Activated T-helper 2 cell treated with anti-CD3 and anti-CD28 coated beads, Interferon-gamma antibody, Interleukin-2, Interleukin-4, amounts not matched to agents 10 μg/mL and 5 μg/mL and 100 μg/mL, durations not matched to agents 14 hours and 24 hours and 36 hours (primary cell): Measurements from ENCODE around the gene POLG2. TPM values are rescaled to one million over a fixed set of nuclear protein-coding genes. Genes with fewer than 3 reads are reported as not detected.
"Not testable (repeated sequence)": the region's sequence is repeated elsewhere in the genome, so short reads cannot be mapped to it uniquely, and the experiment has no call there.

ENCODE experiments used
- DNase-seq: peaks from one replicate; pipeline ENCODE4 v3.0.0; 2021; ENCODE audit warnings: low spot score
- H3K27ac Mint-ChIP-seq: one replicate; pipeline ENCODE4 v1.8.0; 2021; ENCODE audit warnings: mixed read lengths
- H3K27me3 Mint-ChIP-seq: one replicate; pipeline ENCODE4 v1.8.0; 2021; ENCODE audit warnings: low read depth, mixed read lengths
- H3K36me3 Mint-ChIP-seq: one replicate; pipeline ENCODE4 v1.8.0; 2021; ENCODE audit warnings: low read depth, mixed read lengths
- H3K4me1 Mint-ChIP-seq: one replicate; pipeline ENCODE4 v1.8.0; 2021; ENCODE audit warnings: low read depth, mixed read lengths
- H3K4me3 Mint-ChIP-seq: one replicate; pipeline ENCODE4 v1.8.0; 2021; ENCODE audit warnings: low read depth, mild to moderate bottlenecking, moderate library complexity, mixed read lengths
- H3K9me3 Mint-ChIP-seq: one replicate; pipeline ENCODE4 v1.8.0; 2021; ENCODE audit warnings: mixed read lengths
- intact Hi-C: fragments of 100-400 bp; cut with micrococcal nuclease; formaldehyde crosslinking; loops from one replicate; pipeline ENCODE4 v1.15.1; 2023
- total RNA-seq: library from RNA; stranded (reverse); gene quantifications from 2 replicates; pipeline ENCODE4 v1.2.3, GENCODE V29; 2022

Gene POLG2
- total RNA-seq, 1 donor from 2014 or later, result 33.8 TPM

DNA sequence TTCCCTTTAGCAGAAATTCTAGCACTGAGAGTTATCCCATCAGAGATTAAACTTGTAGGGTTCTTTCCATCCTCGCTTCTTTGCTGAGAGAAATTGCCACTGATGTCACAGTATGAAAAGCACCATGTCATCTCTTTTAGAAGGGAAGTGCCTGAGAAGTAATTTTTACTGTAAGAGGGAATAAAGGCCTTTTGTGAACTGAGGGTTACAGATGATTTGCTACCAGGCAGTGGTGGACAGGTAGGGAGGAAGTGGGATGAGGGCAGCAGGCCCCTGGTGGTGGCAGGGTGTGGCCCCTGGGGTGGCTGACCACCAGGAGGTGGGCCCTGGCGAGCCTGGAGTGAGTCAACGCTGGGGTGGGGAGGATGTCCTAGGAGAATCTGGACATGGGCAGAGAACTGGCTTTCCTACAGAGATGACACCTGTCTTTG lies 54.3 kb downstream of the POLG2 start:
- no peak for DNase-seq
- no peaks in the 10 kb centered on the region for H3K27me3 Mint-ChIP-seq
- peak overlapping the region; percentile 10 for H3K4me3 Mint-ChIP-seq
- peaks cover 19% of the 10 kb centered on the region for H3K36me3 Mint-ChIP-seq
- H3K4me1 Mint-ChIP-seq, result peaks cover 26% of the 10 kb centered on the region
- H3K9me3 Mint-ChIP-seq, result peaks cover 26% of the 10 kb centered on the region
- peak overlapping the region; percentile 81 for H3K27ac Mint-ChIP-seq
- intact Hi-C loops, result no loop called here

DNA sequence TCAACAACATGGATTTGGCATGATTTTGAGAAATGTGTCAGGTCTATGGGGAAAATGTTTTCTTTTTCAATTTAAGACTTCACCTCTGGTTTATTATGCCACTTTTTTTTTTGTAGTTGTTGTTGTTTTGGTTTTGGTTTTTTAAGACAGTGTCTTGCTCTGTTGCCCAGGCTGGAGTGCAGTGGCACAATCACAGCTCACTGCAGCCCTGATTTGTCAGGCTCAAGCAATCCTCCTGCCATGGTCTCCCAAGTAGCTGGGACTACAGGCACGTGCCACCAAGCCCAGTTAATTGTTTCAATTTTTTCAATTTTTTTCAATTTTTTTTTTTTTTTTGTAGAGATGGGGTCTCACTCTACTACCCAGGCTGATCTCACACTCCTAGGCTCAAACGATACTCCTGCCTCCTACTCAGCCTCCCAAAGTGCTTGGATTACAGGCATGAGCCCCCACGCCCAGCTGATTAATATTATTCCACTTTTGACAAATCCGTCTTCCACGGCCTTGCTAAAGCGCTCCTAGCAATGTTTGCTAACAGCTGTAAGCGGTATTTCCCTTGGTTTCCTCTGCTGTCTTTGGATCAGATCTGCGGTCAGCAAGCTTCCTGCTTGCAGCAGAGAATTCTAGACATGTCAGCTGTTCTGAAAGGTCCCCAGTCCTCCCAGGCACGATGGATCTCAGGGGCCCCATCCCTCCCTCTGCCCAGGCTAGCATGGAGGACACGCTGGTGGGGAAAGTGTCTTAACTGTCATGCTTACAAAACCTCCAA lies 54.9 kb downstream of the POLG2 start:
- intact Hi-C loops, result no loop called here
- peak overlapping the region; percentile 81 for H3K27ac Mint-ChIP-seq
- H3K36me3 Mint-ChIP-seq, result peaks cover 25% of the 10 kb centered on the region
- peaks cover 20% of the 10 kb centered on the region for H3K4me1 Mint-ChIP-seq
- H3K27me3 Mint-ChIP-seq, result no peaks in the 10 kb centered on the region
- H3K4me3 Mint-ChIP-seq, result peak overlapping the region; percentile 58
- peaks cover 32% of the 10 kb centered on the region for H3K9me3 Mint-ChIP-seq
- peak; percentile 42 for DNase-seq

DNA sequence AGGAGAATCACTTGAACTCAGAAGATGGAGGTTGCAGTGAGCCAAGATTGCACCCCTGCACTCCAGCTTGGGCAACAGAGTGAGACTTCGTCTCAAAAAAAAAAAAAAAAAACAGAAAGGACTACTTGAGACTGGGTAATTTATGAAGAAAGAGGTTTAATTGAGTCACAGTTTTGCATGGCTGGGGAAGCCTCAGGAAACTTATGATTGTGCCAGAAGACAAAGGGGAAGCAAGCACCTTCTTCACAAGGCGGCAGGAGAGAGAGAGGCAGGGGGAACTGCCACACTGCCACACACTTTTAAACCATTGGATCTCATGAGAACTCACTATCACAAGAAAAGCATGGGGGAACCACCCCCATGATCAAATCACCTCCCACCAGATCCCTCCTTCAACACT lies 56.9 kb downstream of the POLG2 start:
- peaks cover 20% of the 10 kb centered on the region for H3K4me1 Mint-ChIP-seq
- no peak overlapping the region for H3K4me3 Mint-ChIP-seq
- H3K27ac Mint-ChIP-seq, result no peak overlapping the region

DNA sequence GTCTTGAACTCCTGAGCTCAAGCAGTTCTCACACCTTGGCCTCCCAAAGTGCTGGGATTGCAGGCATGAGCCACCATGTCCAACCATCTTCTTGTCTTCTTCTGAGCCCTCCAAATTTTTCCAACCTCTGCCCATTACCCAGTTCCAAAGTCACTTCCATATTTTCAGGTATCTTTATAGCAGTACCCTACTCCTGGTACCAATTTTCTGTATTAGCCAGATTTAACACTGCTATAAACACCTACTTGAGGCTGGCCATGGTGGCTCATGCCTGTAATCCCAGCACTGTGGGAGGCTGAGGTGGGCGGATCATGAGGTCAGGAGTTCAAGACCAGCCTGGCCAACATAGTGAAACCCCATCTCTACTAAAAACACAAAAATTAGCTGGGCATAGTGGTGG lies 57.3 kb downstream of the POLG2 start:
- intact Hi-C loops, H3K27ac Mint-ChIP-seq, H3K4me3 Mint-ChIP-seq, H3K27me3 Mint-ChIP-seq, DNase-seq: not testable (repeated sequence)
- Mint-ChIP-seq H3K4me1 (peaks cover 20% of the 10 kb centered on the region), H3K36me3 (peaks cover 27% of the 10 kb centered on the region), H3K9me3 (peaks cover 40% of the 10 kb centered on the region)

More for the DNA sequence above, 56.9 kb downstream of the POLG2 start:
- intact Hi-C loops, result no loop called here
- DNase-seq, result no peak
- H3K27me3 Mint-ChIP-seq, result no peaks in the 10 kb centered on the region
- peaks cover 39% of the 10 kb centered on the region for H3K9me3 Mint-ChIP-seq
- peaks cover 27% of the 10 kb centered on the region for H3K36me3 Mint-ChIP-seq

DNA sequence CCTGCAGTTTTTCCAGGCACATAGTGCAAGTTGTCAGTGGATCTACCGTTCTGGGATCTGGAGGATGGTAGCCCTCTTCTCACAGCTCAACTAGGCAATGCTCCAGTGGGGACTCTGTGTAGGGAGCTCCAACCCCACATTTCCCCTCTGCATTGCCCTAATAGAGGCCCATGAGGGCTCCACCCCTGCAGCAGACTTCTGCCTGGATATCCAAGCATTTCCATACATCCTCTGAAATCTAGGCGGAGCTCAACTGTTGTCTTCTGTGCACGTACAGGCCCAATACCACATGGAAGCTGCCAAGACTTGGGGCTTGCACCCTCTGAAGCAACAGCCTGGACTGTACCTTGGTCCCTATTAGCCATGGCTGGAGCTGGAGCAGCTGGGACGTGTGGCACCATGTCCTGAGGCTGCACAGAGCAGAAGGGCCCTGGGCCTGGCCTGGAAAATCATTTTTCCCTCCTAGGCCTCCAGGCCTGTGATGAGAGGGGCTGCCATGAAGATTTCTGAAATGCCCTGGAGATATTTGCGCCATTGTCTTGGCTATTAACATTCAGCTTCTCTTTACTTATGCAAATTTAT lies 58.8 kb downstream of the POLG2 start:
- H3K9me3 Mint-ChIP-seq, result peaks cover 47% of the 10 kb centered on the region
- H3K36me3 Mint-ChIP-seq, result peaks cover 27% of the 10 kb centered on the region
- H3K27ac Mint-ChIP-seq, result no peak overlapping the region
- no peaks in the 10 kb centered on the region for H3K27me3 Mint-ChIP-seq
- peaks cover 16% of the 10 kb centered on the region for H3K4me1 Mint-ChIP-seq
- intact Hi-C loops, result no loop called here
- H3K4me3 Mint-ChIP-seq, result no peak overlapping the region
- no peak for DNase-seq

GRCh38 chr17:64431534-64431933 lies 65.3 kb downstream of the POLG2 start:
- Mint-ChIP-seq H3K4me3 (no peak overlapping the region), H3K27ac (no peak overlapping the region), H3K9me3 (peaks cover 11% of the 10 kb centered on the region), H3K27me3 (peaks cover 21% of the 10 kb centered on the region), H3K36me3 (no peaks in the 10 kb centered on the region), H3K4me1 (no peaks in the 10 kb centered on the region)
- DNase-seq, result no peak
- intact Hi-C loops, result no loop called here

GRCh38 chr17:64430036-64430435 lies 66.8 kb downstream of the POLG2 start:
- peaks cover 28% of the 10 kb centered on the region for H3K27me3 Mint-ChIP-seq
- H3K36me3 Mint-ChIP-seq, H3K27ac Mint-ChIP-seq, DNase-seq, H3K9me3 Mint-ChIP-seq, H3K4me1 Mint-ChIP-seq, H3K4me3 Mint-ChIP-seq, intact Hi-C loops: not testable (repeated sequence)

- Mint-ChIP-seq H3K27me3 (peaks cover 28% of the 10 kb centered on the region), H3K4me1 (no peaks in the 10 kb centered on the region), H3K9me3 (no peaks in the 10 kb centered on the region), H3K4me3 (no peak overlapping the region), H3K27ac (no peak overlapping the region), H3K36me3 (no peaks in the 10 kb centered on the region)
- intact Hi-C loops, result loop anchor here (10.0 kb wide), 1 partner anchor 316 kb away; no protein-coding TSS in a partner anchor
- DNase-seq, result no peak
Measured at GRCh38 chr17:64428406-64428805, 68.4 kb downstream of the POLG2 start.

Other genes with a start within 250 kb of the POLG2 start
- gene TEX2, start 233.8 kb downstream of the POLG2 start, total RNA-seq, result 20.7 and 22.0 TPM in 2 replicates
- 9.8 and 11.1 TPM in 2 replicates for gene PECAM1, start 106.2 kb downstream of the POLG2 start, total RNA-seq
- gene MILR1, start 47.9 kb downstream of the POLG2 start, total RNA-seq, result 0.16 and 0.46 TPM in 2 replicates
- 899 and 902 TPM in 2 replicates for gene DDX5, start 9.2 kb upstream of the POLG2 start, total RNA-seq
- 44.9 and 45.2 TPM in 2 replicates for gene CEP95, start 9.9 kb upstream of the POLG2 start, total RNA-seq
- 12.6 and 13.1 TPM in 2 replicates for gene SMURF2, start 165.3 kb upstream of the POLG2 start, total RNA-seq